ENCODE results near the gene SYNM. TPM values are rescaled to one million over a fixed set of nuclear protein-coding genes. Genes with fewer than 3 reads are reported as not detected.

The SYNM gene
- total and polyA plus RNA-seq, 2 of the 8 experiments (the other 6 are each of a cell fraction or from before 2014, with no cell fraction given), result 0.89 to 2.0 TPM

DNA sequence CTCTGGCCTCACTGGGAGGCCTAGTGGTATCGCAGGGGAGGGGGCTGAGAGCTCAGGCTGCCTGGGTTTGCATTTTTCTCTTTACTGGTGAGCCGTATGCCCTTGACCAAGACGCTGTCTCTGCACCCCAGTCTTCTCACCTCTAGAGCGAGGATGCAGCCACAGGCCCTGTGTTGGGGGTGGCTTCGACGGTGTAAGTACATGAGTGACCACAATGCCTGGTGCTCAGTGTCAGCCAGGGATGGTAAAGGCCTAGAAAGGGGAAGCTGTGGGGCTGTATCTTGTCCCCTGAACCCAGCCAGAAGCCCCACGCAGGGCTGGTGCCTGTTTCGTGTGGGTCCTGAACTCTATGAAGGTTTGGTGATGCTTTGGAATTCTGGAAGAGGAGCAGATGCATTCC is 19.8 kb downstream of the SYNM start (continued):
- TF ChIP-seq RXRA (IDR thresholded peaks at IDR 0.05; ENCODE audit: insufficient read depth, low read depth, low read length) (no peak), RFX5 (IDR thresholded peaks at IDR 0.05; ENCODE audit: borderline replicate concordance, low read depth, low read length) (no peak), TAF7 (optimal IDR thresholded peaks at IDR 0.05; ENCODE audit: borderline replicate concordance, low read depth, low read length) (no peak), KDM4A (IDR thresholded peaks at IDR 0.05; ENCODE audit: low read depth, low read length, severe bottlenecking) (no peak)
- TF ChIP-seq, protein P1, sequence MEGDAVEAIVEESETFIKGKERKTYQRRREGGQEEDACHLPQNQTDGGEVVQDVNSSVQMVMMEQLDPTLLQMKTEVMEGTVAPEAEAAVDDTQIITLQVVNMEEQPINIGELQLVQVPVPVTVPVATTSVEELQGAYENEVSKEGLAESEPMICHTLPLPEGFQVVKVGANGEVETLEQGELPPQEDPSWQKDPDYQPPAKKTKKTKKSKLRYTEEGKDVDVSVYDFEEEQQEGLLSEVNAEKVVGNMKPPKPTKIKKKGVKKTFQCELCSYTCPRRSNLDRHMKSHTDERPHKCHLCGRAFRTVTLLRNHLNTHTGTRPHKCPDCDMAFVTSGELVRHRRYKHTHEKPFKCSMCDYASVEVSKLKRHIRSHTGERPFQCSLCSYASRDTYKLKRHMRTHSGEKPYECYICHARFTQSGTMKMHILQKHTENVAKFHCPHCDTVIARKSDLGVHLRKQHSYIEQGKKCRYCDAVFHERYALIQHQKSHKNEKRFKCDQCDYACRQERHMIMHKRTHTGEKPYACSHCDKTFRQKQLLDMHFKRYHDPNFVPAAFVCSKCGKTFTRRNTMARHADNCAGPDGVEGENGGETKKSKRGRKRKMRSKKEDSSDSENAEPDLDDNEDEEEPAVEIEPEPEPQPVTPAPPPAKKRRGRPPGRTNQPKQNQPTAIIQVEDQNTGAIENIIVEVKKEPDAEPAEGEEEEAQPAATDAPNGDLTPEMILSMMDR (IDR thresholded peaks at IDR 0.05; ENCODE audit: control extremely low read depth in 1 of 3, insufficient read depth in 1 of 3, low read depth in 1 of 3, low read length in 3 of 3), result no peak
